GM21360 (cell line): ENCODE measurements around the gene DIRAS1.
"Not testable (repeated sequence)": the region's sequence is repeated elsewhere in the genome, so short reads cannot be mapped to it uniquely, and the experiment has no call there.

Source experiments
- ATAC-seq: cut with Tn5 transposase; IDR thresholded peaks from one replicate; pipeline ENCODE4 v1.9.1; 2021; ENCODE audit warnings: mild to moderate bottlenecking, moderate library complexity; ENCODE audit not compliant: unreplicated experiment

DIRAS1 gene

GRCh38 chr19:2714102-2714501 is 7.1 kb downstream of the DIRAS1 start:
- ATAC-seq = not testable (repeated sequence)

GRCh38 chr19:2713170-2713569 is 8.0 kb downstream of the DIRAS1 start:
- ATAC-seq = not testable (repeated sequence)

GRCh38 chr19:2711875-2712205 is 9.3 kb downstream of the DIRAS1 start:
- no peak for ATAC-seq

- ATAC-seq = no peak
These were observed 9.8 kb downstream of the DIRAS1 start for GRCh38 chr19:2711172-2711874.

DNA sequence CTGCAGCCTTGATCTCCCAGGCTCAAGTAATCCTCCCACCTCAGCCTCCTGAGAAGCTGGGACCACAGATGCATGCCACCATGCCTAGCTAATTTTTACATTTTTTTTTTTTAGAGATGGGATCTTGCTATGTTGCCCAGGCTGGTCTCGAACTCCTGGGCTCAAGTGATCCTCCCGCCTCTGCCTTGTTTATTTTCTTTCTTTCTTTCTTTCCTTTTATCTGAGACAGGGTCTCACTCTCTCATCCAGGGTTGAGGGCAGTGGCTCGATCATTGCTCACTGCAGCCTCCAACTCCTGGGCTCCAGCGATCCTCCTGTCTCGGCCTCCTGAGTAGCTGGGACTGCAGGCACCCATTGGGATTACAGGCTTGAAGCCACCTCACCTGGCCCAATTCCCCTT is 14.9 kb downstream of the DIRAS1 start:
- no peak for ATAC-seq

DNA sequence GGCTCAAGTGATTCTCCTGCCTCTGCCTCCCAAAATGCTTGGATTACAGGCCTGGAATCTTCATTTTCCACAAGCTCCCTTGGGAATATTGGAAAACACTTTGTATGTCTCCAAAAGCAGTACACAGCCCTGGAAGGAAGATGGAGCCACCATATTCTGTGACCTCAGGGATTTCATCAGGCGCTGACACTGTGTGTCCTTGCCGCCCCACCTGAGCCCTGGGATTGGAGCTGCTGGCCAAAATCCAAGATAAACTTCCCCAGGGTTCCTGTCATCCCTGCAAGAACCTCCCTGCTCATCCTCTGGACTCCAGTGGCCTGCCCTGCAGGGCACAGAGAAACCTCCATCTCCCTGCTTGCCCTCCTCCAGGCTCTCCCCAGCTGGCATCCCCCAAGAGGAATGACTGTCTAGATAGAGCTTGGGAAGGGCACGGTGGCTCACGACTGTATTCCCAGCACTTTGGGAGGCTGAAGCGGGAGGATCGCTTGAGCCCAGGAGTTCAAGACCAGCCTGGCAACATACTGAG is 17.4 kb downstream of the DIRAS1 start:
- ATAC-seq = no peak

- ATAC-seq = no peak
These were observed 18.1 kb downstream of the DIRAS1 start for GRCh38 chr19:2703077-2703437.

DNA sequence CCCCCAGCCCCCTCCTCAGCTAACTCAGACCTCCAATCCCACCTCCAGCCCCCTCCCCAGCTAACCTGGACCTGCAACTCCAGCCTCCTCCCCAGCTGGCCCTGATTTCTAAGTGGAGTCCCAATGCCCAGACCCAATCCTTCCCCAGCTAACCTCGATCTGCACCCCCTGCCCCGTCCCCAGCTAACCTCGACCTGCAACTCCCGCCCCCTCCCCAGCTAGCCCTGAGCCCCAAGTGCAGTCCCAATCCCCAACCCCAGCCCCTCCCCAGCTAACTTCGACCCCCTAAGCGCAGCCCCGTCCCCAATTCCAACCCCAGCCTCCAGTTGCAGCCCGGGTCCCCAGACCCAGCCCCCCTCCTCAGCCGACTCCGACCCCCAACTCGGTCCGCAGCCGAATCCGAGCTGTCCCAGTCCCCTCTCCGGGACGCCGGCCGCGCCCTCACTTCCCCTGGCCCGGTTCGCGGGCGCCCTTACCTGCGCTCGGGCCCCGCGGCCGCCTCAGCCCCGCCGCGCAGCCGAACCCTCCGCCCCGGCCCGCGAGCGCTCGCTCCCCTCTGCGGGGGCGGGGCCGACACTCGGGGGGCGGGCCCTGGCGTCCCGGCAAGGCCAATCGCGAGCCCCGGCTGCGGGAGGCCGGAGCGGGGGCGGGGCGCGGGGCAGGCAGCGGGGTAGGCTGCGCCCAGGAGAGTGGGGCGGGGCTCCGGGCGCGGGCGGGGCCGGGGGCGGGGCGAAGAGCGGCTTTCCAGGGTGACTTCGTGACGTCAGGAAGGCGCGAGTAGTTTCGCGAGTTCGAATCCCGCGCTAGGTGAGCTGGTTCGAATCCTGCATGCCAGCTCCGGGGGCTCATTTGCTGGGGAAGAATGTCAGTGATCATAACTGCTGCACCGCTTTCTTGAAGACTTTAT is 18.7 kb downstream of the DIRAS1 start, which contains the start of gene GNG7:
Gene GNG7, minus strand, starts transcription at position 525 of the 907 bp plus-strand sequence. CDS start 182,006 bp downstream, outside the sequence.
- ATAC-seq = peak; percentile 75

DNA sequence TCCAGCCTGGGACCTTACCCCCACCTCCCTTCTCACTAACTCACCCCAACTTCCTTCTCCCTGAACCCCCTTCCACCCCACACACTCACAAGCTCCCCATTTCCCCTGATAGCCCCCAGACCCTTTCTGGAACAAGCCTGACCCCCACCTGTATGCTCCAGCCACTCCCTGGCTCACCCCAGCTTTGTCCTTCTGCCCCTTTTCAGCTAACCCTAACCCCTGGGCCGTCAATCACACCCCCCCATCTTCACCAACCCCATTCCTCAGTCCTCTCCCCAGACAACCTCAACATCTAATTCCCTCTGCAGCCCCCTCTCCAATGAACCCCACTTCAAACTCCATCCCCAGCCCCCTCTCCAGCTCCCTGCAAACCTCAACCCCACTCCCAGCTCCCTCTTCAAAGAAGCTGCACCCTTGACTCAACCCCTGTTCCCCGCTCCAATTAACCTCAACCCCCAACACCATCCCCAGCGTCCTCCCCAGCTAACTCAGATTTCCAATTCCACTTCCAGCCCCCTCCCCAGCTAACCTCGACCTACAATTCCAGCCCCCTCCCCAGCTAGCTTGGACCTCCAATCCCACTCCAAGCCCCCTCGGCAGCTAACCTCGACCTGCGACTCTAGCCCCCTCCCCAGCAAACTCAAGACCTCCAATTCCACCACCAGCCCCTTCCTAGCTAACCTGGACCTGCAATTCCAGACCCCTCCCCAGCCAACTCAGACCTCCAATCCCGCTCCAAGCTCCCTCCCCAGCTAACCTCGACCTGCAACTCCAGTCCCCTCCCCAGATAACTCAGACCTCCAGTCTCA is 19.6 kb downstream of the DIRAS1 start:
- no peak for ATAC-seq

GRCh38 chr19:2700660-2701360 is 20.4 kb downstream of the DIRAS1 start:
- no peak for ATAC-seq

DNA sequence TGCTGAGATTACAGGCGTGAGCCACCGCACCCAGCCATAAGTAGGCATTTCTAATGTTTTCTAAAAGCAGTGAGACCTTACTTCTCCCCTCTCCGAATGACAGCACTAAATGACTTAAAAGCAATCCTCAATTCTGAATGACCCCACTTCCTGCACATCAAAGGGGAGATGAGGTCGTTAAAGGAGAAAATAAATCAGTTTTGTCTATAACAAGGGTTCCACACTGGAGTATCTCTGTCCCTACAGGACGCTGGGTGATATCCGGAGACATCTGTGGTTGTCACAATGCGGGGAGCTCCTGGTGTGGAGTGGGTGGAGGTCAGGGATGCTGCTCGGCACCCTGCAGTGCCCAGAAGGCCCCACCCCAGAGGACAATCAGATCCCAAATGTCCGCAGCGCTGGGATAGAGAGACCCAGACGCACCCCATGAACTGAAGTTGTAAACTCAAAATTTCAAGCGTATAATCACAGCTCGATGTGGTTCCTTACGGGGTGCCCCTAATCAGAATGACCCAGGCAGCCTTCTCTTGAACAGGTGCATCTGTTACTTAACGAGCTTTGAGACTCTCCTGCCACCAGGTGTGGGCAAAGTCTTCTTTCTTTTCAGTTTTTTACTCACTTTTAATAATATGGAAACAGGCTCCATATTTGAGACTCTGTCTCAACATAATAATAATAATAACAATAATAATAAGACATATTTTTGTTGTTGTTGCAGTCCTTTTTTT is 21.6 kb downstream of the DIRAS1 start:
- ATAC-seq = no peak

DNA sequence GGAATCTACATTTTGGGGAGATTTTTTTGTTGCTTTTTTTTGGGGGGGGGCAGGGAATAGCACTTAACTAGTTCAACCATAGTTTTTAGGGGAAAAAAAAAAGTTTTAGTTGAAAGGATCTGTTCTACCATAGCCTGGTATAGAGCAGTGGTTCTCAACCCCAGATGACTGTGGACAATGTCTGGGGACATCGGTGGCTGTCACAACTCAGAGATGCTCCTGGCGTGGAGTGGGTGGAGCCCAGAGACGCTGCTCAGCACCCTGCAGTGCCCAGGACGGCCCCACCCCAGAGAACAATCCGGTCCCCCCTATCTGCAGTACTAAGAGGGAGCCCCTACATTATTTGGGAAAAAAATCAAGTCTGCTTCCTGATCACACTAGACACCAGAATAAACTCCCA is 27.0 kb downstream of the DIRAS1 start:
- ATAC-seq = no peak

DNA sequence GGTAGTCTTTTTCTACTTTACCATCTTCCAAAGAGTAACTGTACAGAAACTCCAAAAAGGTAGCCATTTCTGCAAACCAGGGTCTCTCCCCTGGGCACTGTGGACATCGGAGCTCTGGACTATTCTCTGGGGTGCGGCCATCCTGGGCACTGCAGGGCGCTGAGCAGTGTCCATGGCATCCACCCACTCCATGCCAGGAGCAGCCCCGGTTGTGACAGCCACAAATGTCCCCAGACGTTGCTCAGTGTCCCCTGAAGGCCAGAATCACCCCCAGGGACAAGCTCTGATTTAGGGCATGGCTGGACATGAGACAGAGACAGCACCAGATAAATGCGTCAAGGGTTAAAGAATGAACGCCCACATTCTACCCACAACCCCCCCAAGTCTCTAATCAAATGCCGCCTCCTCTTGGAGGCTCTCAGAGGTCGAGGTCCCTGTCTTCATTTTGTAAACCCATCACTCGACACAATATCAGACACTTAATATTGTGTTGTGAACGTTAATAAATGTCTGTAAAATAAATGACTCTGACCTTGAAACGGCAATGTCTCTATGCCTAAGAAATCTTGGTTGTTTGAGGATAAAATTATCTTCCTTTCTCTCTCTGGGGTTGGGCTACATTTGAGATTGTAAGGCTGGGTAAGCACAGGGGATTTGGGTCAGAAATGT is 27.5 kb downstream of the DIRAS1 start:
- ATAC-seq = no peak

- ATAC-seq = no peak
These were observed 29.2 kb downstream of the DIRAS1 start for GRCh38 chr19:2691951-2692350.

DNA sequence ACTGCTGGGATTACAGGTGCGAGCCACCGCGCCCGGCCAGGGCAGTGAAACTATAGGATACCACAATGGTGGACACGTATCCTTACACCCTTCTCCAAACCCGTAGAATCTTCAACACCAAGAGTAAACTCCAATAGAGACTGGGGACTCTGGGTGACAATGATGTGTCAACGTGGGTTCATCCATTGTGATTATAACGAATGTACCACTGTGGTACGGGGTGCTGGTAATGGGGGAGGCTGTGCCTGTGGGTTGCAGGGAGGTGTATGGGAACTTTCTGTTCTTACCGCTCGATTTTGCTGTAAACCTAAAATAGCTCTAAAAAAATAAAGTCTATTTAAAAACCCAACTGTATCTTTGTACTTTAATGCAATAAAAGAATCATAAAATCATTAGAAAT is 30.3 kb downstream of the DIRAS1 start:
- ATAC-seq = no peak

- no peak for ATAC-seq
These were observed 34.8 kb downstream of the DIRAS1 start for GRCh38 chr19:2686360-2686759.

GRCh38 chr19:2685204-2685704 is 35.9 kb downstream of the DIRAS1 start:
- ATAC-seq = no peak

DNA sequence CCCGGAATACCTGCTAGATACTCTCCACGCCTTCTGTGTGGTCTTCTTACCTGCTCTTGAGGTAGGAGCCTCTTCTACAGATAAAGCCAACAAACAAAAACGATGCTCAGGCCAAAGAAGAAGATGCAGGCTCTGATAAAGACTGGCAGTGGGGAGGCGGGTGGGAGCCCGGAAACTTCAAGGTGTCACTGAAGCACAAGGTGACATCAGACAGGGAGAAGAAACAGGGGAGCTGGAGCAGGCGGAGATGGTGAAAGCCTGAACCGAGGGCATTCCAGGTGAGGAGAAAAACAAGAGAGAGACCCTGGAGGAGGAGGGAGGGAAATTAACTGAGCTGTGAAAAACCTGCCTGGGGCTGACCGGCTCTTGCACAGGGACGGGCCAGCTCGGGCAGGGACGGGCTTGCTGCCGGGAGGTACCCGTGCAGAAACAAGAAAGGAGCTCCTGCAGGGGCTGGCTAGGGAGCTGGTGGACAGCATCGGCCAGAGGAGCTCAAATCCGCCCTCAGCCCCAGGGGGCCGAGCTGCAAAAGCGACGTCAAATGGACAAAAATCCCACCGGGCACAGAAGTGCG is 37.7 kb downstream of the DIRAS1 start:
- ATAC-seq = no peak

DNA sequence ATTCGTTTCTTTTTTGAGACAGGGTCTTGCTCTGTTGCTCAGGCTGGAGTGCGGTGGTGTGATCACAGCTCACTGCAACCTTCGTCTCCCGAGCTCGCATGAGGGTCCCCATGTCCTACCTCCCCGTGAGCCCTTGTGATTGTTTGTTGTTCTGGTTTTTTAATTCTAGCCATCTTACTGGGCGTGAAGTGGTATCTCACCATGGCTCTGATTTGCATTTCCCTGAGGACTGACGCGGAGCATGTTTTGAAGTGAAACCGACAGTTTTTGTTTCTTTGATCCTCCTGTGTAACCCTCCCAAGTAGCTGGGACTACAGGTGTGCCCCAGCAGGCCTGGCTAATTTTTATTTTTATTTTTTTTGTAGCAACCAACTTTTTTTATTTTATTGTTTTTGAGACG is 40.4 kb downstream of the DIRAS1 start:
- no peak for ATAC-seq
